DOHH2 (cell line): ENCODE measurements around the gene TTBK1.

Source experiments
- CTCF ChIP-seq: fragments of 200-600 bp; sonication (generic); IDR thresholded peaks from one replicate; pipeline ENCODE4 v1.5.1; 2014; ENCODE audit warnings: antibody characterized with exemption, mild to moderate bottlenecking, low read depth, low read length; ENCODE audit not compliant: poor library complexity, severe bottlenecking
- EZH2phosphoT487 ChIP-seq: fragments of 200-600 bp; sonication (generic); IDR thresholded peaks from 2 replicates; pipeline ENCODE4 v1.6.1; 2017; ENCODE audit warnings: borderline replicate concordance, mild to moderate bottlenecking, antibody characterized with exemption, low read length, moderate library complexity, mixed read lengths

DNA sequence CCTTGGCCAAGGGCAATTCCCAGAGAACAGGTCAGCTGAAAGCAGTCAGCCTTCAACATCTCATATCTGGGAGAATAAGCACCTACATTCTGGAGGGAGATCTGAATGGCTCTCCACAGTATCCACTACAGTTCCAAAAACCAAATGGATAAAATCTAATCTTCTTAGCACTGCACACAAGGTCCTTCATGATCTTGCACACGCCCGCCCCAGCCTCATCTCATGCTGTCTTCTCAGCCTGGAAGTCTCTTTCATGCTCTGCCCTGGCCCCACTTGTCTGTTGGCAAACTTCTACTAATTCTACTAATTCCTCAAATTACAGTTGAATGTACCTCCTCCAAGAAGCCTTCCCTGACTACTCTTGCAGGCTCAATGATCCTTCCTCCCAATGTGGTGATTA is 1.8 kb upstream of the TTBK1 start:
- TF ChIP-seq CTCF: no peak
- no peak for TF ChIP-seq EZH2phosphoT487
